Loucy (cell line): ENCODE data around the gene ATP8A1.

ENCODE experiments used
- EZH2phosphoT487 ChIP-seq: fragments of 200-600 bp; IDR thresholded peaks from 2 replicates; pipeline ENCODE4 v1.6.1; 2018; ENCODE audit warnings: antibody characterized with exemption, mild to moderate bottlenecking, moderate library complexity, borderline replicate concordance
- TF ChIP-seq, protein P1 (sequence below): fragments of 200-600 bp; sonication (generic); conservative IDR thresholded peaks from 2 replicates; pipeline ENCODE4 v1.5.1; 2014; ENCODE audit warnings: mild to moderate bottlenecking, antibody characterized with exemption, low read length

DNA sequence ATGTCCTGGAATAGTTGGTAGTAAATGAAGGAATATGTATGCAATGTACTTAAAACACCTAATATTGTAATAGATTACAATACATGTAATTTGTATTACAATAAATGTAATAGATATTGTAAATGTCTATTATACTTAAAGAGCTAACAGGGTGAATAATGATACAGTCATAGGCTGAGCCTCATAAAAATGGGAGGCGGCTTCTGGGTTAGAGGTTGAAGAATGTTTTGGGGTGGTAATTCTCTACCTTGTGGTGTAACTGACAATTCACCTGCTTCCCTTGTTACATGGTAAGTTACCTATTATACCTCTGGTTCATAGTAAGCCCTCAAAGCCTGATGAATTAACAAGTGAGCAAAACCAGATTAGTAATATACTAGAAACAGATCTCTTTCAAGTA, 26.0 kb downstream of the ATP8A1 start:
- TF ChIP-seq, protein P1, sequence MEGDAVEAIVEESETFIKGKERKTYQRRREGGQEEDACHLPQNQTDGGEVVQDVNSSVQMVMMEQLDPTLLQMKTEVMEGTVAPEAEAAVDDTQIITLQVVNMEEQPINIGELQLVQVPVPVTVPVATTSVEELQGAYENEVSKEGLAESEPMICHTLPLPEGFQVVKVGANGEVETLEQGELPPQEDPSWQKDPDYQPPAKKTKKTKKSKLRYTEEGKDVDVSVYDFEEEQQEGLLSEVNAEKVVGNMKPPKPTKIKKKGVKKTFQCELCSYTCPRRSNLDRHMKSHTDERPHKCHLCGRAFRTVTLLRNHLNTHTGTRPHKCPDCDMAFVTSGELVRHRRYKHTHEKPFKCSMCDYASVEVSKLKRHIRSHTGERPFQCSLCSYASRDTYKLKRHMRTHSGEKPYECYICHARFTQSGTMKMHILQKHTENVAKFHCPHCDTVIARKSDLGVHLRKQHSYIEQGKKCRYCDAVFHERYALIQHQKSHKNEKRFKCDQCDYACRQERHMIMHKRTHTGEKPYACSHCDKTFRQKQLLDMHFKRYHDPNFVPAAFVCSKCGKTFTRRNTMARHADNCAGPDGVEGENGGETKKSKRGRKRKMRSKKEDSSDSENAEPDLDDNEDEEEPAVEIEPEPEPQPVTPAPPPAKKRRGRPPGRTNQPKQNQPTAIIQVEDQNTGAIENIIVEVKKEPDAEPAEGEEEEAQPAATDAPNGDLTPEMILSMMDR: no peak
- no peak for TF ChIP-seq EZH2phosphoT487
